A549 (cell line): ENCODE measurements around the gene HPF1. TPM values are rescaled to one million over a fixed set of nuclear protein-coding genes. Genes with fewer than 3 reads are reported as not detected.
A peak's percentile ranks its signal among the peaks of the same experiment; 100 is the strongest.
"Not testable (repeated sequence)": the region's sequence is repeated elsewhere in the genome, so short reads cannot be mapped to it uniquely, and the experiment has no call there.

ENCODE experiments used
- ATAC-seq, 2 experiments: fragments of 200-7000 bp in 1 of 2; fragments of >200 bp in 1 of 2; cut with Nextera tagmentation in 1 of 2; cut with Tn5 transposase in 1 of 2; 3 replicates each; pipeline versions ENCODE4 v1.8.0 to v1.9.1; 2018 to 2020; ENCODE audit warnings: mild to moderate bottlenecking in 1 of 2, moderate library complexity in 1 of 2
- CTCF ChIA-PET: fragments of 300-600 bp; sonication (Branson Sonifier 250); formaldehyde crosslinking; extraction: SDS; loops from one replicate; lab custom pipeline; 2021; ENCODE audit warnings: antibody characterized with exemption, inconsistent platforms; lab: Yijun Ruan, JAX
- POLR2A ChIA-PET: fragments of 350-600 bp; formaldehyde crosslinking; extraction: SDS; loops from one replicate; lab custom pipeline; 2021; ENCODE audit warnings: antibody characterized with exemption, inconsistent platforms; lab: Yijun Ruan, JAX
- DNase-seq, 2 experiments: peaks; one replicate each; pipeline versions ENCODE4 v3.0.0 to v3.0.0-alpha.2; 2011 to 2016; ENCODE audit warnings: low read depth in 1 of 2, low spot score in 1 of 2
- FAIRE-seq: peaks from 2 replicates; lab custom pipeline; 2011; peaks lifted over from hg19 to GRCh38; lab: Jason Lieb, UNC
- H3K27ac ChIP-seq, 2 experiments: fragments of >200 bp; sonication (Bioruptor Twin); formaldehyde crosslinking; 3 replicates each; pipeline ENCODE4 v1.5.1; 2016 to 2017
- H3K4me1 ChIP-seq: fragments of >200 bp; sonication (Bioruptor Twin); formaldehyde crosslinking; 3 replicates; pipeline ENCODE4 v1.6.1; 2016
- H3K4me2 ChIP-seq: fragments of >200 bp; sonication (Bioruptor Twin); formaldehyde crosslinking; 3 replicates; pipeline ENCODE4 v1.6.1; 2016
- H3K4me3 ChIP-seq: fragments of >200 bp; sonication (Bioruptor Twin); formaldehyde crosslinking; 3 replicates; pipeline ENCODE4 v1.5.1; 2016
- H3K9me3 ChIP-seq: fragments of >200 bp; sonication (Bioruptor Twin); formaldehyde crosslinking; 3 replicates; pipeline ENCODE4 v1.6.1; 2016
- CBX8 ChIP-seq: fragments of 200-600 bp; sonication (generic); IDR thresholded peaks from 2 replicates; pipeline ENCODE4 v1.6.1; 2016
- CEBPB ChIP-seq, 2 experiments: fragments of >200 bp in 1 of 2; sonication (Bioruptor Twin) in 1 of 2; formaldehyde crosslinking in 1 of 2; IDR thresholded peaks; 2 replicates each; pipeline ENCODE4 v1.6.1; 2012 to 2016
- CHD4 ChIP-seq: fragments of 200-600 bp; sonication (generic); IDR thresholded peaks from 2 replicates; pipeline ENCODE4 v1.6.1; 2016; ENCODE audit warnings: antibody characterized with exemption, mild to moderate bottlenecking, borderline replicate concordance
- CTCF ChIP-seq: fragments of >200 bp; sonication (Bioruptor Twin); formaldehyde crosslinking; IDR thresholded peaks from 3 replicates; pipeline ENCODE4 v1.5.1; 2016
- E2F6 ChIP-seq: IDR thresholded peaks from 2 replicates; pipeline ENCODE4 v1.6.1; 2012; ENCODE audit warnings: low read depth, borderline replicate concordance
- EHF ChIP-seq: fragments of 250-450 bp; sonication (Bioruptor Pico); IDR thresholded peaks from 2 replicates; pipeline ENCODE4 v1.5.0; 2020; ENCODE audit warnings: mild to moderate bottlenecking
- EHMT2 ChIP-seq: fragments of 200-600 bp; sonication (generic); IDR thresholded peaks from 2 replicates; pipeline ENCODE4 v1.6.1; 2016; ENCODE audit warnings: antibody characterized with exemption, low read depth, mild to moderate bottlenecking, moderate library complexity
- FOSB ChIP-seq: fragments of 250-450 bp; sonication (Bioruptor Pico); IDR thresholded peaks from 2 replicates; pipeline ENCODE4 v1.5.0; 2020; ENCODE audit warnings: mild to moderate bottlenecking, moderate library complexity
- HEYL ChIP-seq: fragments of 250-450 bp; sonication (Bioruptor Pico); IDR thresholded peaks from 2 replicates; pipeline ENCODE4 v1.8.0; 2021; ENCODE audit warnings: mild to moderate bottlenecking, moderate library complexity
- HOXB13 ChIP-seq: fragments of 250-450 bp; sonication (Bioruptor Pico); IDR thresholded peaks from 2 replicates; pipeline ENCODE4 v1.5.0; 2020; ENCODE audit warnings: low read depth, mild to moderate bottlenecking, moderate library complexity
- JUN ChIP-seq, 2 experiments: fragments of >200 bp; sonication (Bioruptor Twin); formaldehyde crosslinking; IDR thresholded peaks; 2 replicates in 1 of 2; 3 replicates in 1 of 2; pipeline ENCODE4 v1.6.1; 2016 to 2017
- KDM5A ChIP-seq: fragments of 200-600 bp; sonication (generic); IDR thresholded peaks from 2 replicates; pipeline ENCODE4 v1.6.1; 2016; ENCODE audit warnings: antibody characterized with exemption, mild to moderate bottlenecking
- NFE2L2 ChIP-seq: fragments of 150-350 bp; conservative IDR thresholded peaks from 2 replicates; pipeline ENCODE4 v1.6.1; 2014; ENCODE audit warnings: low read length
- NPAS2 ChIP-seq: fragments of 250-450 bp; sonication (Bioruptor Pico); IDR thresholded peaks from 2 replicates; pipeline ENCODE4 v1.8.0; 2022; ENCODE audit warnings: mild to moderate bottlenecking, moderate library complexity, borderline replicate concordance
- NR3C1 ChIP-seq: fragments of >200 bp; sonication (Bioruptor Twin); formaldehyde crosslinking; IDR thresholded peaks from 3 replicates; pipeline ENCODE4 v1.6.1; 2017
- POLR2AphosphoS2 ChIP-seq: conservative IDR thresholded peaks from 2 replicates; pipeline ENCODE4 v1.6.1; 2012; ENCODE audit warnings: low read length, improper control_type of control experiment, inconsistent platforms
- SMC3 ChIP-seq: fragments of >200 bp; sonication (Bioruptor Twin); formaldehyde crosslinking; IDR thresholded peaks from 3 replicates; pipeline ENCODE4 v1.6.1; 2018; ENCODE audit warnings: inconsistent platforms
- TFCP2L1 ChIP-seq: fragments of 250-450 bp; sonication (Bioruptor Pico); IDR thresholded peaks from 2 replicates; pipeline ENCODE4 v1.5.0; 2021; ENCODE audit warnings: mild to moderate bottlenecking
- TP53 ChIP-seq: fragments of 250-450 bp; sonication (Bioruptor Pico); IDR thresholded peaks from 2 replicates; pipeline ENCODE4 v1.5.0; 2021; ENCODE audit warnings: mild to moderate bottlenecking, moderate library complexity
- ZSCAN20 ChIP-seq: fragments of 250-450 bp; sonication (Bioruptor Pico); IDR thresholded peaks from 2 replicates; pipeline ENCODE4 v1.8.0; 2022; ENCODE audit warnings: mild to moderate bottlenecking, moderate library complexity
- WGBS: methylation state at CpG from one replicate; pipeline ENCODE4 v1.1.6; 2017; ENCODE audit errors: missing lambda C conversion rate; 5-methylcytosine and 5-hydroxymethylcytosine counted together
- polyA plus RNA-seq, 4 experiments: library from polyadenylated mRNA; depleted of rRNA in 3 of 4; stranded (reverse); fragments of >200 nt; fragmentation: RNase III in 1 of 4; extraction: RNeasy Plus Mini Kit Qiagen cat#74134 plus additional on column Dnase treatment in 1 of 4; gene quantifications; 2 replicates in 3 of 4; 3 replicates in 1 of 4; pipeline ENCODE4 v1.2.3, GENCODE V29; 2011 to 2017
- TF ChIP-seq, protein P1 (sequence below): IDR thresholded peaks from 2 replicates; pipeline ENCODE4 v1.6.1; 2012
- TF ChIP-seq, protein P2 (sequence below): fragments of >200 bp; sonication (Bioruptor Twin); formaldehyde crosslinking; IDR thresholded peaks from 3 replicates; pipeline ENCODE4 v1.6.1; 2016
- TF ChIP-seq, protein P3 (sequence below): IDR thresholded peaks from 2 replicates; pipeline ENCODE4 v1.6.1; 2012

The HPF1 gene
- polyA plus RNA-seq, 2 of the 4 experiments (the other 2 are of a cell fraction), result 23.4 to 33.7 TPM

- CTCF ChIA-PET, result no interaction called here
- no peak for FAIRE-seq
- Histone ChIP-seq H3K4me2 (no peak overlapping the region), H3K9me3 (no peaks in the 10 kb centered on the region), H3K4me3 (no peak overlapping the region), H3K4me1 (no peaks in the 10 kb centered on the region), H3K27ac (no peak overlapping the region)
- no peak; a peak in 1 of 6 replicates for ATAC-seq
- POLR2A ChIA-PET, result no interaction called here
- DNase-seq, result no peak
- TF ChIP-seq CTCF (no peak), ZSCAN20 (CRISPR knock-in tag) (no peak), CBX8 (no peak), TP53 (CRISPR knock-in tag) (no peak), HEYL (CRISPR knock-in tag) (no peak), EHMT2 (no peak), EHF (CRISPR knock-in tag) (no peak), NR3C1 (no peak), SMC3 (no peak), TFCP2L1 (CRISPR knock-in tag) (no peak), NPAS2 (CRISPR knock-in tag) (no peak), CHD4 (no peak), HOXB13 (CRISPR knock-in tag) (no peak), NFE2L2 (no peak), E2F6 (no peak), FOSB (CRISPR knock-in tag) (no peak)
- TF ChIP-seq, protein P1, sequence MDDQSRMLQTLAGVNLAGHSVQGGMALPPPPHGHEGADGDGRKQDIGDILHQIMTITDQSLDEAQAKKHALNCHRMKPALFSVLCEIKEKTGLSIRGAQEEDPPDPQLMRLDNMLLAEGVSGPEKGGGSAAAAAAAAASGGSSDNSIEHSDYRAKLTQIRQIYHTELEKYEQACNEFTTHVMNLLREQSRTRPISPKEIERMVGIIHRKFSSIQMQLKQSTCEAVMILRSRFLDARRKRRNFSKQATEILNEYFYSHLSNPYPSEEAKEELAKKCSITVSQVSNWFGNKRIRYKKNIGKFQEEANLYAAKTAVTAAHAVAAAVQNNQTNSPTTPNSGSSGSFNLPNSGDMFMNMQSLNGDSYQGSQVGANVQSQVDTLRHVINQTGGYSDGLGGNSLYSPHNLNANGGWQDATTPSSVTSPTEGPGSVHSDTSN, result no peak
- no CpG with 5 or more reads among the region's 1 CpG for WGBS
Observed at GRCh38 chr4:169745291-169745690, 12.5 kb downstream of the HPF1 start.

- POLR2A ChIA-PET, result no interaction called here
- TF ChIP-seq POLR2AphosphoS2 (no peak), TFCP2L1 (CRISPR knock-in tag) (no peak), JUN (IDR thresholded peaks at IDR 0.05) (no peak), KDM5A (no peak)
- TF ChIP-seq, protein P2, sequence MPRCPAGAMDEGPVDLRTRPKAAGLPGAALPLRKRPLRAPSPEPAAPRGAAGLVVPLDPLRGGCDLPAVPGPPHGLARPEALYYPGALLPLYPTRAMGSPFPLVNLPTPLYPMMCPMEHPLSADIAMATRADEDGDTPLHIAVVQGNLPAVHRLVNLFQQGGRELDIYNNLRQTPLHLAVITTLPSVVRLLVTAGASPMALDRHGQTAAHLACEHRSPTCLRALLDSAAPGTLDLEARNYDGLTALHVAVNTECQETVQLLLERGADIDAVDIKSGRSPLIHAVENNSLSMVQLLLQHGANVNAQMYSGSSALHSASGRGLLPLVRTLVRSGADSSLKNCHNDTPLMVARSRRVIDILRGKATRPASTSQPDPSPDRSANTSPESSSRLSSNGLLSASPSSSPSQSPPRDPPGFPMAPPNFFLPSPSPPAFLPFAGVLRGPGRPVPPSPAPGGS, result no peak
- FAIRE-seq (no peak), DNase-seq (no peak), ATAC-seq (no peak)
- Histone ChIP-seq H3K27ac (no peak overlapping the region), H3K4me3 (no peak overlapping the region), H3K9me3 (no peaks in the 10 kb centered on the region), H3K4me1 (no peaks in the 10 kb centered on the region), H3K4me2 (no peak overlapping the region)
- WGBS, result 93% methylated on average over 1 of the region's 1 CpG
- CTCF ChIA-PET, result no interaction called here
Observed at GRCh38 chr4:169744601-169745000, 13.1 kb downstream of the HPF1 start.

- Histone ChIP-seq H3K27ac (no peak overlapping the region), H3K9me3 (no peaks in the 10 kb centered on the region), H3K4me1 (no peaks in the 10 kb centered on the region), H3K4me2 (no peak overlapping the region), H3K4me3 (no peak overlapping the region)
- DNase-seq (no peak), FAIRE-seq (no peak), ATAC-seq (no peak)
- ChIA-PET POLR2A (no interaction called here), CTCF (no interaction called here)
- 89% methylated on average over 2 of the region's 2 CpGs for WGBS
- TF ChIP-seq, protein P3, sequence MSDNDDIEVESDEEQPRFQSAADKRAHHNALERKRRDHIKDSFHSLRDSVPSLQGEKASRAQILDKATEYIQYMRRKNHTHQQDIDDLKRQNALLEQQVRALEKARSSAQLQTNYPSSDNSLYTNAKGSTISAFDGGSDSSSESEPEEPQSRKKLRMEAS, result no peak
- peak; percentile 75 to 83; a peak in 3 of 4 replicates for TF ChIP-seq CEBPB (IDR thresholded peaks at IDR 0.05)
- no peak for TF ChIP-seq EHF (CRISPR knock-in tag)
Observed at GRCh38 chr4:169741569-169741968, 16.2 kb downstream of the HPF1 start.

GRCh38 chr4:169738604-169739003, 19.1 kb downstream of the HPF1 start:
- not testable (repeated sequence) for FAIRE-seq

More at GRCh38 chr4:169738604-169739003, 19.1 kb downstream of the HPF1 start:
- ATAC-seq, POLR2A ChIA-PET, H3K4me3 ChIP-seq, H3K4me2 ChIP-seq, H3K4me1 ChIP-seq, H3K9me3 ChIP-seq, CTCF ChIA-PET, DNase-seq, H3K27ac ChIP-seq: not testable (repeated sequence)
